DOHH2 (cell line): ENCODE data around the gene PDZD4.

Experiments
- CTCF ChIP-seq: fragments of 200-600 bp; sonication (generic); IDR thresholded peaks from one replicate; pipeline ENCODE4 v1.5.1; 2014; ENCODE audit warnings: antibody characterized with exemption, mild to moderate bottlenecking, low read depth, low read length; ENCODE audit not compliant: poor library complexity, severe bottlenecking
- EZH2phosphoT487 ChIP-seq: fragments of 200-600 bp; sonication (generic); IDR thresholded peaks from 2 replicates; pipeline ENCODE4 v1.6.1; 2017; ENCODE audit warnings: borderline replicate concordance, mild to moderate bottlenecking, antibody characterized with exemption, low read length, moderate library complexity, mixed read lengths

- TF ChIP-seq CTCF = no peak
- TF ChIP-seq EZH2phosphoT487 = no peak
Measured at GRCh38 chrX:153797415-153798015, 32.8 kb downstream of the PDZD4 start.
